Chondrocyte (in vitro differentiated cells): ENCODE measurements around the gene SLC25A48. TPM values are rescaled to one million over a fixed set of nuclear protein-coding genes. Genes with fewer than 3 reads are reported as not detected.

Source experiments
- DNase-seq: peaks from one replicate; pipeline ENCODE4 v3.0.0; 2021; ENCODE audit warnings: mixed read lengths, low spot score
- H3K27ac Mint-ChIP-seq: one replicate; pipeline ENCODE4 v1.8.0; 2021; ENCODE audit warnings: mild to moderate bottlenecking, moderate library complexity, mixed read lengths; ENCODE audit not compliant: unreplicated experiment
- H3K27me3 Mint-ChIP-seq: 2 replicates; pipeline ENCODE4 v1.8.0; 2021; ENCODE audit warnings: low read depth, mixed read lengths
- H3K36me3 Mint-ChIP-seq: 2 replicates; pipeline ENCODE4 v1.8.0; 2021; ENCODE audit warnings: low read depth, mixed read lengths
- H3K4me1 Mint-ChIP-seq: 2 replicates; pipeline ENCODE4 v1.8.0; 2021; ENCODE audit warnings: low read depth, mild to moderate bottlenecking, mixed read lengths
- H3K4me3 Mint-ChIP-seq: one replicate; pipeline ENCODE4 v1.8.0; 2021; ENCODE audit warnings: mild to moderate bottlenecking, moderate library complexity, mixed read lengths; ENCODE audit not compliant: unreplicated experiment
- H3K9me3 Mint-ChIP-seq: 2 replicates; pipeline ENCODE4 v1.8.0; 2021; ENCODE audit warnings: low read depth, mixed read lengths
- CTCF ChIP-seq: fragments of 200-600 bp; sonication (generic); IDR thresholded peaks from 2 replicates; pipeline ENCODE4 v1.5.0; 2021; ENCODE audit warnings: antibody characterized with exemption, mild to moderate bottlenecking, moderate library complexity
- total RNA-seq: library from RNA; stranded (reverse); gene quantifications from 3 replicates; pipeline ENCODE4 v1.2.1, GENCODE V29; 2021

The SLC25A48 gene
- total RNA-seq, 1 donor from 2014 or later, result not detected

DNA sequence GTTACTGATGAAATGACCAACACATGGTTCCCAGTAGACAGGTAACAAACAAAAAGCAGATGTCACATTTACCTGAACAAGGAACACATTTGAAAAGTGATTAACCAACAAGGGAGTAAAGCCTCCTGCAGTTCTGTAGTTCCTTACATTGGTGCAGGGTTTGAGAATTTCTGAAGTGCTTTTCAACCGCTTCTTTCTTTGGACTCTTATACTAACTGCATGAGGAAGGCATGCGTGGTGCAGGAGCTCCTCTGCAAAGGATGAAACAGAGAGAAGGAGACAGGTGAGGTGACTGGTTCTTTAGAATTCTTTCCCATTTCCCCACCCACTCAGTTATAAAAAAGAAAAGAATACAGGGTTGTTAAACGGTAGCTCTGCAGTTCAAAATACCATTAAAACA is 65.8 kb downstream of the SLC25A48 start:
- TF ChIP-seq CTCF, result no peak
- Mint-ChIP-seq H3K36me3 (no peaks in the 10 kb centered on the region), H3K27ac (no peak overlapping the region), H3K9me3 (no peaks in the 10 kb centered on the region), H3K4me3 (no peak overlapping the region), H3K27me3 (peaks cover 55% of the 10 kb centered on the region), H3K4me1 (no peaks in the 10 kb centered on the region)
- no peak for DNase-seq

DNA sequence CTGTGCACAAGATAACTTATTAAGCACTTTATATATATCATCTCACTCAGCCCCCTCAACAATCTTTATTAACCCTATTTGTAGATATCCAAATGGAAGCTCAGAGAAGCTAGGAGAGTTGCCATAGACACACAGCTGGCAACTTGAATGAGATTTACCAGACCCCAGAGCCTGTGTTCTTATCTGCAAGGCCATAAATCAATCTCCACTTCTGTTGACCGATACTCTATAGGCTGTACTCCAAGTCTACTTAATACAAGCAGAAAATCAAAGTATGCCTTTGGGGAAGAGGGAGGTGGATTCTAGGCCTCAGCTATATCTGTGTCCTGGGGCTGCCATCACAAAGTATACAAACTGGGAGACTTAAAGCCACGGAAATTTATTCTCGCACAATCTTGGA is 67.2 kb downstream of the SLC25A48 start:
- Mint-ChIP-seq H3K9me3 (no peaks in the 10 kb centered on the region), H3K4me3 (no peak overlapping the region), H3K4me1 (no peaks in the 10 kb centered on the region), H3K27ac (no peak overlapping the region), H3K36me3 (no peaks in the 10 kb centered on the region), H3K27me3 (peaks cover 51% of the 10 kb centered on the region)
- no peak for TF ChIP-seq CTCF
- DNase-seq, result no peak

DNA sequence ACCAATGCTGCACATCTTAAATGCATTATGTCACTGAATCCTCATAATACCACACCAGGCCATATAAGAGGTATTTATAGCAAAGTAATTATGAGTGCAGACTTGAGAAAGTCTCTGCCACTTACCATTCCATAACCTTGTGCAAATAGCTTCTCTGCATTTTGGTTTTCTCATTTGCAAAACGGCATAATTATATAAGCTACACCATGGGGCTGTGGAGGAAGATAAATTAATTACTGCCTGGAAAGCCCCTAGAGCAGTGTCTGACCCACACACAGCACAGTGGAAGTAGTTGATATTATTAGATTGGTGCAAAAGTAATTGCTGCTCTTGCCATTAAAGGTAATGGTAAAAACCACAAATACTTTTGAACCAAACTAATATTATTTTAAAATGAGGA is 70.7 kb downstream of the SLC25A48 start:
- Mint-ChIP-seq H3K27me3 (peaks cover 56% of the 10 kb centered on the region), H3K9me3 (no peaks in the 10 kb centered on the region), H3K4me1 (no peaks in the 10 kb centered on the region), H3K36me3 (no peaks in the 10 kb centered on the region), H3K27ac (no peak overlapping the region), H3K4me3 (no peak overlapping the region)
- no peak for TF ChIP-seq CTCF
- DNase-seq, result no peak

DNA sequence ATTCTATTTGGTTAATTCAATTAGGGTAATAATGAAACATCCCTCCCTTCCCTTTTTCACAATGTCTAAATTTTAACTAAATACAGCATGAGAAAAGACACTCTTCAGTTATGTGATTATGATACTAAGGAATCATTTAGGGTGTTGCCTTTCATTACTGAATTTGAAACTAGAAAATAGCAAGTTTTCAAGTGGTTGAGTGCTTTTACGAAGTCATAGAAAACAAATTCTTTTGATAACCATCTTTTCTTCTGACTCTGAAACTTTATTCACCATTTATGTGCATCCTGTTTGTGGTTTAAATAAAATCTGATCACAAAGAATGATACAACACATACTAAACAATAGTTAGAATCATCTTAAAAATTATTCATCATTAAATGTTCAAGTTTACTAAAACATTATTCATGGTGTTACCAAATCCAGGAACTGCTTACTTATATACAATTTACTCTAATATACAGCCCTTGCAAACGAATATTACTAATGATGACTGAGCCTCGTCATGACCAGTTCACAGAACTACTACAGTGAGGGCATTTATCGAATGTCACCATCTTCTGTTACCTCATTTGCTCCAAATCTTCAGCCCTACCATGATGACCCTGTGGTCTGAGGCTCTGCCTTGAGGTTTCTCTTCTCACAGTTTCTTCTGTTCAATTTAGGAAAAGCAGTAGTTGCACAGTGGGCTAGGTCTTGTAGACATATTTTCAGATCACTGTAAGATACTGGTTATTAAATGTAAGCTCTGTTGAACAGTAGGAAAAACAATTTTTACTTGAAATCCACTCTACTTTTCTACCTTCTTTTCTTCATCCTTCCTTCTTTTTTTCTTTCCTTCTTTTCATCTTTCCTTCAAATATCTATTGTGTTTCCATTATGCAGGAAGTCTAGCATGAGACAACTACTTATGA is 79.5 kb downstream of the SLC25A48 start:
- H3K36me3 Mint-ChIP-seq, result no peaks in the 10 kb centered on the region
- H3K27me3 Mint-ChIP-seq, result peaks cover 78% of the 10 kb centered on the region
- H3K4me1 Mint-ChIP-seq, result no peaks in the 10 kb centered on the region
- no peak overlapping the region for H3K27ac Mint-ChIP-seq
- no peak for TF ChIP-seq CTCF
- no peaks in the 10 kb centered on the region for H3K9me3 Mint-ChIP-seq
- no peak overlapping the region for H3K4me3 Mint-ChIP-seq
- DNase-seq, result no peak

GRCh38 chr5:135915466-135916001 is 81.1 kb downstream of the SLC25A48 start:
- no peak overlapping the region for H3K4me3 Mint-ChIP-seq
- peaks cover 73% of the 10 kb centered on the region for H3K27me3 Mint-ChIP-seq
- DNase-seq, result no peak
- H3K36me3 Mint-ChIP-seq, result no peaks in the 10 kb centered on the region
- H3K9me3 Mint-ChIP-seq, result no peaks in the 10 kb centered on the region
- TF ChIP-seq CTCF, result no peak
- H3K4me1 Mint-ChIP-seq, result no peaks in the 10 kb centered on the region
- H3K27ac Mint-ChIP-seq, result no peak overlapping the region
